Muscle of arm (tissue), 12 donors: ENCODE data around the gene SYNGAP1. TPM values are rescaled to one million over a fixed set of nuclear protein-coding genes. Genes with fewer than 3 reads are reported as not detected.
"Not testable (repeated sequence)": the region's sequence is repeated elsewhere in the genome, so short reads cannot be mapped to it uniquely, and the experiment has no call there.

ENCODE experiments used
- DNase-seq: peaks from one replicate; pipeline ENCODE4 v3.0.0-alpha.2; 2013
- polyA plus RNA-seq, 12 donors: library from polyadenylated mRNA; unstranded; fragments of 120-200 nt; gene quantifications; one replicate each; pipeline ENCODE4 v1.2.1, GENCODE V29; 2013; ENCODE audit not compliant: insufficient read length in 12 of 12

SYNGAP1 gene
- polyA plus RNA-seq, 12 donors = 12.1 to 41.9 (median 16.6) TPM; not detected in 1

- DNase-seq = not testable (repeated sequence)
Observed at GRCh38 chr6:33399881-33400280, 20.0 kb upstream of the SYNGAP1 start.

- DNase-seq = no peak
Observed at GRCh38 chr6:33404884-33405283, 15.0 kb upstream of the SYNGAP1 start.

- no peak for DNase-seq
Observed at GRCh38 chr6:33405386-33405940, 14.4 kb upstream of the SYNGAP1 start.

GRCh38 chr6:33406126-33406525, 13.7 kb upstream of the SYNGAP1 start:
- DNase-seq = no peak

- no peak for DNase-seq
Observed at GRCh38 chr6:33407132-33407718, 12.6 kb upstream of the SYNGAP1 start.

- DNase-seq = peak; percentile 96
Observed at GRCh38 chr6:33410050-33410710, 9.7 kb upstream of the SYNGAP1 start.

- no peak for DNase-seq
Observed at GRCh38 chr6:33410711-33411631, 8.9 kb upstream of the SYNGAP1 start, which contains the start of gene PHF1. Gene PHF1, plus strand, starts transcription at chr6:33411014. Its CDS starts 1,250 bp downstream, at chr6:33412264.

- DNase-seq = no peak
Observed at GRCh38 chr6:33411632-33412005, 8.2 kb upstream of the SYNGAP1 start.

GRCh38 chr6:33412140-33413009, 7.5 kb upstream of the SYNGAP1 start:
- no peak for DNase-seq

- no peak for DNase-seq
Observed at GRCh38 chr6:33413241-33414120, 6.4 kb upstream of the SYNGAP1 start.

- no peak for DNase-seq
Observed at GRCh38 chr6:33414592-33415271, 5.1 kb upstream of the SYNGAP1 start.

GRCh38 chr6:33415831-33416230, 4.0 kb upstream of the SYNGAP1 start:
- DNase-seq = no peak

GRCh38 chr6:33416386-33417127, 3.3 kb upstream of the SYNGAP1 start:
- DNase-seq = no peak

- DNase-seq = no peak
Observed at GRCh38 chr6:33417128-33417902, 2.5 kb upstream of the SYNGAP1 start.

GRCh38 chr6:33417903-33418689, 1.8 kb upstream of the SYNGAP1 start, which contains the start of gene CUTA:
Gene CUTA, minus strand, starts transcription at chr6:33418107. Its CDS starts 107 bp downstream, at chr6:33418000.
- DNase-seq = peak; percentile 100

- DNase-seq = no peak
Observed at GRCh38 chr6:33418690-33419291, 1.1 kb upstream of the SYNGAP1 start.
